Mucosa of descending colon (tissue), 3 donors: ENCODE results near the gene MACF1. TPM values are rescaled to one million over a fixed set of nuclear protein-coding genes. Genes with fewer than 3 reads are reported as not detected.

ENCODE experiments used
- ATAC-seq: fragments of 200-7000 bp; cut with Tn5 transposase; one replicate; pipeline ENCODE4 v1.9.1; 2020; ENCODE audit warnings: mild to moderate bottlenecking, moderate library complexity
- DNase-seq, 3 donors: peaks; one replicate each; pipeline ENCODE4 v3.0.0-alpha.2; 2020
- H3K36me3 ChIP-seq: fragments of 200-600 bp; one replicate; pipeline ENCODE4 v1.8.0; 2021; ENCODE audit warnings: low read depth, mild to moderate bottlenecking
- H3K4me1 ChIP-seq: fragments of 200-600 bp; one replicate; pipeline ENCODE4 v1.8.0; 2021; ENCODE audit warnings: low read depth, mild to moderate bottlenecking
- H3K4me3 ChIP-seq: fragments of 200-600 bp; one replicate; pipeline ENCODE4 v1.8.0; 2021; ENCODE audit warnings: mild to moderate bottlenecking
- H3K9me3 ChIP-seq: fragments of 200-600 bp; one replicate; pipeline ENCODE4 v1.8.0; 2021; ENCODE audit warnings: mild to moderate bottlenecking
- intact Hi-C, 2 donors: fragments of 100-400 bp; cut with DNase I in 1 of 2; cut with micrococcal nuclease in 1 of 2; formaldehyde crosslinking; loops; one replicate each; pipeline versions ENCODE4 v1.11.0 to v1.11.1; 2022; cut with DNase I, micrococcal nuclease
- total RNA-seq, 3 donors: library from RNA; stranded (reverse); fragmentation: NEBNext Ultra II Directional in 2 of 3; extraction: Animal tissue kit (Norgen Biotek cat#: 25700) in 2 of 3; gene quantifications; one replicate each; pipeline versions ENCODE4 v1.2.1 to v1.2.4, GENCODE V29; 2021 to 2023
- TF ChIP-seq, protein P1 (sequence below): fragments of 200-600 bp; IDR thresholded peaks from one replicate; pipeline ENCODE4 v1.8.0; 2022; ENCODE audit warnings: antibody characterized with exemption, mild to moderate bottlenecking
- donor health status: DM: no; HTN: no; CAD: no; lungs with moderate emphysema.
- donor health status: DM: no; HTN: no; CAD: no.
- donor health status: DM: no; HTN: yes; CAD: no.

Gene MACF1
- total RNA-seq, 3 donors from 2014 or later: 146 to 362 (median 156) TPM

GRCh38 chr1:39177706-39178105 lies 26.8 kb upstream of the MACF1 start:
- ATAC-seq (no peak), DNase-seq (no peak)
- TF ChIP-seq, protein P1, sequence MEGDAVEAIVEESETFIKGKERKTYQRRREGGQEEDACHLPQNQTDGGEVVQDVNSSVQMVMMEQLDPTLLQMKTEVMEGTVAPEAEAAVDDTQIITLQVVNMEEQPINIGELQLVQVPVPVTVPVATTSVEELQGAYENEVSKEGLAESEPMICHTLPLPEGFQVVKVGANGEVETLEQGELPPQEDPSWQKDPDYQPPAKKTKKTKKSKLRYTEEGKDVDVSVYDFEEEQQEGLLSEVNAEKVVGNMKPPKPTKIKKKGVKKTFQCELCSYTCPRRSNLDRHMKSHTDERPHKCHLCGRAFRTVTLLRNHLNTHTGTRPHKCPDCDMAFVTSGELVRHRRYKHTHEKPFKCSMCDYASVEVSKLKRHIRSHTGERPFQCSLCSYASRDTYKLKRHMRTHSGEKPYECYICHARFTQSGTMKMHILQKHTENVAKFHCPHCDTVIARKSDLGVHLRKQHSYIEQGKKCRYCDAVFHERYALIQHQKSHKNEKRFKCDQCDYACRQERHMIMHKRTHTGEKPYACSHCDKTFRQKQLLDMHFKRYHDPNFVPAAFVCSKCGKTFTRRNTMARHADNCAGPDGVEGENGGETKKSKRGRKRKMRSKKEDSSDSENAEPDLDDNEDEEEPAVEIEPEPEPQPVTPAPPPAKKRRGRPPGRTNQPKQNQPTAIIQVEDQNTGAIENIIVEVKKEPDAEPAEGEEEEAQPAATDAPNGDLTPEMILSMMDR: no peak
- Histone ChIP-seq H3K36me3 (no peaks in the 10 kb centered on the region), H3K4me3 (no peak overlapping the region), H3K4me1 (peaks cover 8% of the 10 kb centered on the region), H3K9me3 (no peaks in the 10 kb centered on the region)
- intact Hi-C loops: no loop called here

- Histone ChIP-seq H3K4me1 (peaks cover 12% of the 10 kb centered on the region), H3K36me3 (no peaks in the 10 kb centered on the region), H3K4me3 (no peak overlapping the region), H3K9me3 (no peaks in the 10 kb centered on the region)
- intact Hi-C loops: no loop called here
- TF ChIP-seq, protein P1: no peak
- no peak for DNase-seq
- ATAC-seq: no peak
Observed at GRCh38 chr1:39178541-39179431, 25.7 kb upstream of the MACF1 start.

DNA sequence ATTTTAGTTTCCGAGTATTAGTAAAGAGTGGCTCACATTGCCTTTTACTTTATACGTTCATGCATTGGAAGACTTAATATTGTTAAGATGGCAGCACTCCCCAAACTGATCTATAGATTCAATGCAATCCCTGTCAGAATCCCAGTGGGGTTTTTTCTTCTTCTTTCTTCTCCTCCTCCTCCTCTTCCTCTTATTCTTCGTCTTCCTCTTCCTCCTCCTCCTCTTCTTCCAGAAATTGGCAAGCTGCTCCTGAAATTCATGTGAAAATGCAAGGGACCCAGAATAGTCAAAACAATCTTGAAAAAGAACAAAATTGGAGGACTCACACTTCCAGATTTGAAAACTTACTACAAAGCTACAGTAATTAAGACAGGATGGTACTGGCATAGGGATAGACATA lies 23.2 kb upstream of the MACF1 start:
- ATAC-seq (no peak), DNase-seq (no peak)
- no peak overlapping the region for H3K4me3 ChIP-seq
- H3K9me3 ChIP-seq: no peaks in the 10 kb centered on the region
- H3K4me1 ChIP-seq: peaks cover 17% of the 10 kb centered on the region
- no peaks in the 10 kb centered on the region for H3K36me3 ChIP-seq
- TF ChIP-seq, protein P1: no peak
- intact Hi-C loops: no loop called here

DNA sequence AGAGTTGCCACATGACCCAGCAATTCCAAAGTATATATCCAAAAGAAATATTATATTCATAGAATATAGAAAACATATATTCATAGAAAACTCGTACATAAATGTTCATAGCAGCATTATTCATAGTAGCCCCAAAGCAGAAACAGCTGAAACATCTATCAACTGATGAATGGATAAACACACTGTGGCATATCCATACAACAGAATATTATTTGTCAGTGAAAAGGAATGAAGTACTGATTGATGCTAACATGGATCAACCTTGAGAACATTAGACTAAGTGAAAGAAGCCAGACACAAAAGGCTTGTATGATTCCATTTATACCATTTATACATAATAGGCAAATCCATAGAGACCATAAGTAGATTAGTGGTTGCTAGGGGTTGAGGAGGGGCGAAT lies 21.7 kb upstream of the MACF1 start:
- intact Hi-C loops: no loop called here
- Histone ChIP-seq H3K9me3 (no peaks in the 10 kb centered on the region), H3K4me3 (no peak overlapping the region), H3K4me1 (peaks cover 17% of the 10 kb centered on the region), H3K36me3 (no peaks in the 10 kb centered on the region)
- no peak for ATAC-seq
- TF ChIP-seq, protein P1: no peak
- DNase-seq: no peak

GRCh38 chr1:39183503-39184353 lies 20.8 kb upstream of the MACF1 start:
- intact Hi-C loops: no loop called here
- TF ChIP-seq, protein P1: peak; percentile 40
- Histone ChIP-seq H3K4me3 (no peak overlapping the region), H3K4me1 (peaks cover 11% of the 10 kb centered on the region), H3K9me3 (no peaks in the 10 kb centered on the region), H3K36me3 (no peaks in the 10 kb centered on the region)
- DNase-seq: peak; percentile 68 to 75 (median 71)
- peak; percentile 97 for ATAC-seq
